ENCODE data around the gene VCAN. TPM values are rescaled to one million over a fixed set of nuclear protein-coding genes. Genes with fewer than 3 reads are reported as not detected.

VCAN gene
- total RNA-seq, 4 donors from 2014 or later, result 26.8 to 148 (median 65.8) TPM

GRCh38 chr5:83487155-83487554 lies 15.6 kb downstream of the VCAN start:
- Histone ChIP-seq H3K4me3 (no peak overlapping the region), H3K27me3 (no peaks in the 10 kb centered on the region), H3K27ac (no peak overlapping the region), H3K36me3 (peaks cover 0 to 3% of the 10 kb centered on the region in 2 donors), H3K4me1 (no peaks in the 10 kb centered on the region), H3K9me3 (no peaks in the 10 kb centered on the region)
- no peak for ATAC-seq
- TF ChIP-seq POLR2AphosphoS5 (IDR thresholded peaks at IDR 0.05), result no peak
- WGBS, 2 donors (ENCODE audit: low coverage in 1 of 2), result 85 to 94% methylated on average over 1 of the region's 1 CpG

- no peak overlapping the region for H3K4me3 ChIP-seq
- peaks cover 0 to 3% of the 10 kb centered on the region in 2 donors for H3K36me3 ChIP-seq
- H3K9me3 ChIP-seq, result no peaks in the 10 kb centered on the region
- no peaks in the 10 kb centered on the region for H3K4me1 ChIP-seq
- ATAC-seq, result no peak
- 14 to 21% methylated on average over 1 of the region's 1 CpG for WGBS, 2 donors (ENCODE audit: low coverage in 1 of 2)
- H3K27me3 ChIP-seq, result no peaks in the 10 kb centered on the region
- H3K27ac ChIP-seq, result no peak overlapping the region
- TF ChIP-seq CTCF (IDR thresholded peaks at IDR 0.05) (no peak), POLR2AphosphoS5 (IDR thresholded peaks at IDR 0.05) (no peak), EP300 (IDR thresholded peaks at IDR 0.05) (no peak), POLR2A (IDR thresholded peaks at IDR 0.05) (no peak)
Observed at GRCh38 chr5:83488271-83488670, 16.7 kb downstream of the VCAN start.

- H3K9me3 ChIP-seq, result no peaks in the 10 kb centered on the region
- H3K4me1 ChIP-seq, result no peaks in the 10 kb centered on the region
- no peak overlapping the region for H3K4me3 ChIP-seq
- TF ChIP-seq EP300 (IDR thresholded peaks at IDR 0.05), result no peak
- TF ChIP-seq POLR2A (IDR thresholded peaks at IDR 0.05), result no peak
- TF ChIP-seq CTCF (IDR thresholded peaks at IDR 0.05), result no peak
- no peak for TF ChIP-seq POLR2AphosphoS5 (IDR thresholded peaks at IDR 0.05)
- no peak for ATAC-seq
- peaks cover 0 to 3% of the 10 kb centered on the region in 2 donors for H3K36me3 ChIP-seq
- no peak overlapping the region for H3K27ac ChIP-seq
- H3K27me3 ChIP-seq, result no peaks in the 10 kb centered on the region
Observed at GRCh38 chr5:83488821-83489220, 17.3 kb downstream of the VCAN start.

GRCh38 chr5:83490203-83490602 lies 18.7 kb downstream of the VCAN start:
- no peak overlapping the region for H3K27ac ChIP-seq
- peaks cover 0 to 3% of the 10 kb centered on the region in 2 donors for H3K36me3 ChIP-seq
- no peaks in the 10 kb centered on the region for H3K4me1 ChIP-seq
- ATAC-seq, result no peak
- no peaks in the 10 kb centered on the region for H3K9me3 ChIP-seq
- no peak overlapping the region for H3K4me3 ChIP-seq
- no peaks in the 10 kb centered on the region for H3K27me3 ChIP-seq
- TF ChIP-seq POLR2AphosphoS5 (IDR thresholded peaks at IDR 0.05) (no peak), POLR2A (IDR thresholded peaks at IDR 0.05) (no peak), EP300 (IDR thresholded peaks at IDR 0.05) (no peak), CTCF (IDR thresholded peaks at IDR 0.05) (no peak)
- 97 to 100% methylated on average over 2 to 4 of the region's 9 CpGs for WGBS, 2 donors (ENCODE audit: low coverage in 1 of 2)

- no peaks in the 10 kb centered on the region for H3K4me1 ChIP-seq
- H3K27me3 ChIP-seq, result no peaks in the 10 kb centered on the region
- WGBS, 2 donors (ENCODE audit: low coverage in 1 of 2), result 67 to 77% methylated on average over 1 of the region's 1 CpG
- no peaks in the 10 kb centered on the region for H3K9me3 ChIP-seq
- no peak overlapping the region for H3K4me3 ChIP-seq
- no peak overlapping the region for H3K27ac ChIP-seq
- ATAC-seq, result no peak
- H3K36me3 ChIP-seq, result peaks cover 0 to 3% of the 10 kb centered on the region in 2 donors
- no peak for TF ChIP-seq EP300 (IDR thresholded peaks at IDR 0.05)
- TF ChIP-seq CTCF (IDR thresholded peaks at IDR 0.05), result no peak
- no peak for TF ChIP-seq POLR2AphosphoS5 (IDR thresholded peaks at IDR 0.05)
- no peak for TF ChIP-seq POLR2A (IDR thresholded peaks at IDR 0.05)
Observed at GRCh38 chr5:83492331-83492730, 20.8 kb downstream of the VCAN start.
